Measurements from ENCODE around the gene BST1. TPM values are rescaled to one million over a fixed set of nuclear protein-coding genes. Genes with fewer than 3 reads are reported as not detected.

BST1 gene
- total RNA-seq, 1 experiment from 2014 or later = not detected

GRCh38 chr4:15756361-15756861 is 53.5 kb downstream of the BST1 start:
- TF ChIP-seq CTCF (conservative IDR thresholded peaks at IDR 0.05) = no peak
- no peak overlapping the region for H3K27ac Mint-ChIP-seq
- Histone ChIP-seq H3K27ac (ENCODE audit: insufficient read length, low read depth, low read length) (no peak overlapping the region), H3K79me1 (ENCODE audit: insufficient read depth, low read depth, low read length, poor library complexity, severe bottlenecking) (no peaks in the 10 kb centered on the region), H3K56ac (ENCODE audit: insufficient read length, low read depth, low read length) (no peak overlapping the region), H3K9ac (ENCODE audit: extremely low read depth, insufficient read length, low read length) (no peak overlapping the region), H2BK20ac (ENCODE audit: low read depth, low read length, poor library complexity, severe bottlenecking) (no peak overlapping the region), H3K23me2 (ENCODE audit: insufficient read length, low read depth, low read length, poor library complexity, severe bottlenecking) (no peaks in the 10 kb centered on the region), H2AK5ac (ENCODE audit: insufficient read length, low read length) (no peak overlapping the region), H3K4ac (ENCODE audit: low read depth, low read length) (no peak overlapping the region), H4K8ac (replicated peaks; ENCODE audit: insufficient read length, low read depth, low read length) (no peak overlapping the region), H2BK12ac (ENCODE audit: insufficient read length, low read depth, low read length) (no peak overlapping the region), H2BK5ac (ENCODE audit: insufficient read length, low read length) (no peak overlapping the region), H3K14ac (ENCODE audit: insufficient read depth, low read length) (no peak overlapping the region), H2BK15ac (ENCODE audit: low read depth, low read length) (no peak overlapping the region), H4K20me1 (ENCODE audit: control insufficient read depth, insufficient read depth, insufficient read length) (no peaks in the 10 kb centered on the region), H4K5ac (ENCODE audit: insufficient read length, low read depth, low read length) (no peak overlapping the region), H2BK120ac (ENCODE audit: low read depth, low read length, poor library complexity, severe bottlenecking) (no peak overlapping the region), H3K79me2 (ENCODE audit: insufficient read depth, low read length) (no peaks in the 10 kb centered on the region), H3K23ac (ENCODE audit: insufficient read length, low read depth, low read length) (no peak overlapping the region), H3K4me2 (ENCODE audit: insufficient read depth, insufficient read length, low read length) (no peak overlapping the region), H3K18ac (ENCODE audit: insufficient read length, low read depth, low read length) (no peak overlapping the region), H2AFZ (ENCODE audit: low read length) (no peak overlapping the region), H4K91ac (ENCODE audit: insufficient read length, low read depth, low read length) (no peak overlapping the region), H3K27me3 (ENCODE audit: insufficient read depth, low read length) (no peaks in the 10 kb centered on the region), H3K9me3 (ENCODE audit: control insufficient read depth, low read depth, low read length) (no peaks in the 10 kb centered on the region), H3T11ph (ENCODE audit: low read length) (no peak overlapping the region), H3K4me1 (ENCODE audit: insufficient read depth, low read length) (no peaks in the 10 kb centered on the region)
- H3K36me3 Mint-ChIP-seq (ENCODE audit: insufficient read depth in 1 of 3, low read depth in 3 of 3) = no peaks in the 10 kb centered on the region
- H3K27me3 Mint-ChIP-seq (ENCODE audit: low read depth) = no peaks in the 10 kb centered on the region
- no CpG with 5 or more reads among the region's 6 CpGs for WGBS (ENCODE audit: extremely low coverage, insufficient read length, low lambda C conversion rate)
- H3K9me3 Mint-ChIP-seq = no peaks in the 10 kb centered on the region; a peak in 1 of 5 replicates
- no peak overlapping the region for H3K4me3 Mint-ChIP-seq
- H3K4me1 Mint-ChIP-seq = peaks cover 8 to 10% of the 10 kb centered on the region in 2 experiments; a peak in 2 of 4 replicates
- DNase-seq = no peak
